HG03175 (cell line): ENCODE data around the gene ARL2BP.
"Not testable (repeated sequence)": the region's sequence is repeated elsewhere in the genome, so short reads cannot be mapped to it uniquely, and the experiment has no call there.

Source experiments
- ATAC-seq: cut with Tn5 transposase; IDR thresholded peaks from one replicate; pipeline ENCODE4 v1.9.1; 2021; ENCODE audit warnings: mild to moderate bottlenecking, moderate library complexity; ENCODE audit not compliant: unreplicated experiment

Gene ARL2BP

GRCh38 chr16:57244767-57245471 lies at the start of gene ARL2BP:
TSS of gene ARL2BP (plus strand) at chr16:57245259. CDS start at chr16:57245368, 109 bp downstream.
- peak; percentile 94 for ATAC-seq

- no peak for ATAC-seq
Observed at GRCh38 chr16:57196286-57196685, 48.8 kb upstream of the ARL2BP start.

- no peak for ATAC-seq
Observed at GRCh38 chr16:57196753-57197152, 48.3 kb upstream of the ARL2BP start.

- ATAC-seq = not testable (repeated sequence)
Observed at GRCh38 chr16:57200321-57200720, 44.7 kb upstream of the ARL2BP start.

- not testable (repeated sequence) for ATAC-seq
Observed at GRCh38 chr16:57200926-57201325, 44.1 kb upstream of the ARL2BP start.

- no peak for ATAC-seq
Observed at GRCh38 chr16:57202095-57202886, 42.8 kb upstream of the ARL2BP start.

GRCh38 chr16:57203451-57203850 lies 41.6 kb upstream of the ARL2BP start:
- ATAC-seq = no peak

GRCh38 chr16:57204675-57205074 lies 40.4 kb upstream of the ARL2BP start:
- ATAC-seq = no peak

- no peak for ATAC-seq
Observed at GRCh38 chr16:57208926-57209325, 36.1 kb upstream of the ARL2BP start.

- ATAC-seq = no peak
Observed at GRCh38 chr16:57209780-57210179, 35.3 kb upstream of the ARL2BP start.

- ATAC-seq = no peak
Observed at GRCh38 chr16:57213462-57213861, 31.6 kb upstream of the ARL2BP start.

GRCh38 chr16:57216968-57217367 lies 28.1 kb upstream of the ARL2BP start:
- ATAC-seq = no peak

- no peak for ATAC-seq
Observed at GRCh38 chr16:57223057-57223456, 22.0 kb upstream of the ARL2BP start.

- no peak for ATAC-seq
Observed at GRCh38 chr16:57224651-57225335, 20.3 kb upstream of the ARL2BP start.

- ATAC-seq = no peak
Observed at GRCh38 chr16:57225978-57226377, 19.1 kb upstream of the ARL2BP start.

GRCh38 chr16:57226701-57227621 lies 18.1 kb upstream of the ARL2BP start:
- ATAC-seq = no peak

GRCh38 chr16:57229079-57229478 lies 16.0 kb upstream of the ARL2BP start:
- no peak for ATAC-seq

GRCh38 chr16:57231821-57232350 lies 13.2 kb upstream of the ARL2BP start:
- no peak for ATAC-seq

GRCh38 chr16:57233944-57234706 lies 10.9 kb upstream of the ARL2BP start:
- ATAC-seq = no peak

GRCh38 chr16:57234707-57235092 lies 10.4 kb upstream of the ARL2BP start:
- ATAC-seq = no peak
